GM21390 (cell line): ENCODE results near the gene OAT.
"Not testable (repeated sequence)": the region's sequence is repeated elsewhere in the genome, so short reads cannot be mapped to it uniquely, and the experiment has no call there.

Source experiments
- ATAC-seq: cut with Tn5 transposase; IDR thresholded peaks from one replicate; pipeline ENCODE4 v1.9.1; 2021; ENCODE audit not compliant: unreplicated experiment

OAT gene

DNA sequence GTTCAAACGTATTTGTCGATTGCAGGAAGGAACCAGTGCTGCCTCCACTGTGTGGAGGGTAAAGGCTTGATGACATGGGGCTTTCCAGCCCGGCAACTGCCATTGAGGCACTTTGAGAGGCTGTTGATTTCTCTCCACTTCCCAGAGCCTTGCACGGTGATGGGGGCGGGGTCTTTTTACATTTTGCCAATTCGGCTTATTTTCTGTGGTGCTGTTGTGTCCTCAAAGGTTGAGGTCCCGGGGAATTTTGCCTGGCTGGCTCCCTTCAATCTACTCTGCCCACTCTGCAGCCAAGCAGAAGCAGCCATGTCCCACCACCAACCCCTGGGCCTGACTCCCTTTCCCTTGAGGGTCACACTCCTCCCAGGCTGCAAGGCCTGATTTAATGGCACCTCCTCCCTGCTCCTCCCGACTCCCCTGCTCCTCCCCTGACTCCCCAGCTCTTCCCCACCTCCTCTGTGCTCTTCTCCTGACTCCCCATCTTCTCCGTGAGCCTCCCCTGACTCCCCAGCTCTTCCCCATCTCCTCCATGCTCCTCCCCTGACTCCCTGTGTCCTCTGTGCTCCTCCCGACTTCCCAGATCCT lies 39.0 kb downstream of the OAT start:
- no peak for ATAC-seq

GRCh38 chr10:124378881-124379471 lies 39.7 kb downstream of the OAT start:
- no peak for ATAC-seq

DNA sequence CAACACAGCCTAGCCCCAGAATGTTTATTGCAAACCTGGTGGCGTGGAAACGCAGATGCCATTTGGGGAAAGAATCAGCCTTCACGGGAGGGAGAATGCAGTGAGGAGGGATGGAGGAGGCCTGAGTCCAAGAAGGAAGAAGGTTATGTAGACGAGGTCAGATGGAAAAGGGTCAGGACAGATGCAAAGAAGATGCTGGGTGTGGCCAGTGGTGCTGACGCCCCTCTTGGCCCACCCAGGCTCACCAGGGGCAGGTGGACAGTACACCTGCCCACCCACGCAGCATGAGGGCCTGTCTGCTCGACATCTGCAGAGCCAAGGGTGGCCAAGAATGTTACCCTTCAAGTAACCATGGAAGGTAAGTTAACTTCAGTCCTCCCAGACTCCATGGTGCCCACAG lies 40.5 kb downstream of the OAT start:
- no peak for ATAC-seq

DNA sequence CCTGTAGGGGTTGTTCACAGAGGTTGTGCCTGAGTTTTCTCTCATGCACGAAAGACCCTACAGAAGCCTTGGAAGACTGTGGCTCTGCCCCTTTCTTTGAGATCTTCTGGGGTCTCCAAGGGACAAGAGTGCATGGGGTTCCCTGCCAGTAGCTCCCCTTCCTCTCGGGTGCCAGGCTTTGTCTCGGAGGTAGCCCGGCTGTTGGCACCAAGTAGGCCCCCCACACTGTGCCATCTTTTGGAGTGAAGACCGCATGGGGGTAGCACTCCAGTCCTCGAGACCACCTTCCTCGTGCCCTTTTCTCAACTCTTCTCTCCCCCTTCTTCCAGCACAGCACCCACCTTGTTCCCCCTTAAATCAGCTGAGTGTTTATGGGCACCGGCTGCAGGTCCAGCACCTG lies 41.6 kb downstream of the OAT start:
- ATAC-seq: no peak

- no peak for ATAC-seq
Observed at GRCh38 chr10:124376411-124376810, 42.3 kb downstream of the OAT start.

DNA sequence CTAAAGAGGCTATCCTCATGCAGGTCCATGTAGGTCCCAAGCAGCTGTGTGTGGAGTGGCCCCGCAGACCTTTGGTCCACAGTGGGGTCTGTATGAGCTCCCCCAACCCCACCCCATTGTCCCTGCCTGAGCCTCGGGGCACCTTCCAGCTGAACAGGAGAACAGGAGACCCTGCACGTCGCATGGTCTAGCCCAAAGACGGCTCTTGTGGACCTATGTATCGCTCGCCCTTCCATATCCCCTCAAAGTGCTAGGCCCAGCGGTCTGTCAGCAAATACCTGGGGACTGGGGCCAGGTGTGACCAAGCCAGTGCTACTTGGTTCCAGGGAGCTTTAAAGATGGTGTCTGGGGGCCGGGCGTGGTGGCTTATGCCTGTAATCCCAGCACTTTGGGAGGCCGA lies 43.0 kb downstream of the OAT start:
- ATAC-seq: no peak

- ATAC-seq: no peak
Observed at GRCh38 chr10:124375353-124375614, 43.4 kb downstream of the OAT start.

DNA sequence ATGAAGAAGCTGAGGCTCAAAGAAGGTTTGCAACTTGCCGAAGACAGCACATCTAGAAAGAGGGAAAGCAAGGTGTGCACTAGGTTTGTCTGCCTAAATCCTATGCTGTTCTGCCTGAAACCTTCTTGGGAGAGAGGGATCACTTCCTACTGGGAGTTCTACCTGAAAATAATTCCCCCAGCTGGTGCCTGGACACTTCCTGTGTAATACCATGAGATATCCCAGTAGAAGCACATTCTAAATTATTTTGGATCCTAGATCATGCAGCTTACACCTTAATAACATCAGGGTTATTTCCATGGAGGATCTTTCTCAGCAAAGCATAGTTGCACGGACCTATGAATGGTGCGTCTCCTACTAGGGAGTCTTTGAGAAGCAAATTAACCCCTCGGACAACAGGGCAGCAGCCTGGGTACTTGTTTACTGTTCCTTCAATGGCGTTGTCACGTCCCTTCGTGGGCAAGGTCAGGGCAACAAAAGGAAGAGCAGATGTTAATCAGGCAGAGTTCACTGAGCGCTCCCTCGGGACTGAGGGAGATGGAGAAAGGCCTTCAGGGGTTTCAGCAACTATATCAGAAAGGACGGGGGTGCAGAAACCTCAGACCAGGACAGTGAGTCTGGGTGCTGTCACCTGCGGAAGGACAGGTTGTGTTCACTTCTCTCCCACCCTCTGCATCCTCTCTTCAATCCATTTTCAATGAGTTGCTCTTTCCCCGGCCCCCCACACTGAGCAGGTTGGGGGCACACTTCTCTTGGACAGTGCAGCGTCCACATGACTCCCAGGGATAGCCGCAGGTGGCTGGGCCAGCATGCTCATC lies 44.0 kb downstream of the OAT start:
- ATAC-seq: no peak

DNA sequence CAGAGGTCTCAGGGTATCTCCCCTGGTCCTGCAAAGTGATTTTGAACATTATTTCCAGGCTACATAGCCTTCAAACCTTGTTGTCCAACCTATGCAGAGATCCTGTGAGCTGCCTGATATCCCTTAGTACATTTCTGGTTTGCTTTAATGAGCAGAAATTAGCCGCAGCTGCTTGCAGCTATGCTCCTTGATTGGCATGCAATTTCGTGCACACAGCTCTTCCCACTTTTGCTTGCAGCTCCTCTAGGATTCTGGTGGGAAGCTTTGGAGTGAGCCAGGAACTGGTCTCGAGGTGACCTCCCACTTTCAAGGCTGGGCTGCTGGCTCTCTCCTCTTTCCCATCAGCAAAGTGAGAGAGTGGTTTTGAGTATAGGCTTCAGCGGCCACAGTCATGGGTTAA lies 45.8 kb downstream of the OAT start:
- ATAC-seq: no peak

GRCh38 chr10:124370426-124370825 lies 48.3 kb downstream of the OAT start:
- no peak for ATAC-seq

DNA sequence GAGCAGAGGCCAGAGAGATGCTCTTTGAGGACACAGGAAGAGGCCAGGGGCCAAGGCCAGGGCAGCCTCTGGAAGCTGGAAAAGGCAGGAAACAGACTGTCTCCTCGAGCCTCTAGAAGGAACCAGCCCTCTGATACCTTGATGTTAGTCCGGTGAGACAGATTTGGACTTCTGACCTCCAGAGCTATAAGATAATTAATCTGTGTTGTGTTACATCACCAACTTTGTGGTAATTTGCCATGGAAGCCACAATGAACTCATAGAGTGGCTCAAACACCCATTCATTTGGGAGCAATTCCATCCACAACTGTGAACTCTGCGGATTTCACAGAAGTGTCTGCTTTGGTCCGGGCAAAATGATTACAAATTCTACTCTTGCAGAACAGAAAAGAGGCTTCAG lies 48.7 kb downstream of the OAT start:
- no peak for ATAC-seq

DNA sequence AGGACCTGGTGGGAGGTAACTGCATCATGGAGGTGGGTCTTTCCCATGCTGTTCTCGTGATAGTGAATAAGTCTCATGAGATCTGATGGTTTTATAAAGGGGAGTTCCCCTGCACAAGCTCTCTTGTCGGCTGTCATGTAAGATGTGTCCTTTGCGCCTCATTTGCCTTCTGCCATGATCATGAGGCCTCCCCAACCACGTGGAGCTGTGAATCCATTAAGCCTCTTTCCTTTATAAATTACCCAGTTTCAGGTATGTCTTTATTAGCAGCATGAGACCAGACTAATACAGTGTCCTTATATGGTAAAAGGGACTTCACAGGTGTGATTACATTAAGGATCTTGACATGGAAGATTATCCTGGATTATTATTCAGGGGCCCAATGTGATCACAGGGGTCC lies 49.2 kb downstream of the OAT start:
- not testable (repeated sequence) for ATAC-seq

- no peak for ATAC-seq
Observed at GRCh38 chr10:124369066-124369465, 49.7 kb downstream of the OAT start.

GRCh38 chr10:124367936-124368335 lies 50.8 kb downstream of the OAT start:
- no peak for ATAC-seq

DNA sequence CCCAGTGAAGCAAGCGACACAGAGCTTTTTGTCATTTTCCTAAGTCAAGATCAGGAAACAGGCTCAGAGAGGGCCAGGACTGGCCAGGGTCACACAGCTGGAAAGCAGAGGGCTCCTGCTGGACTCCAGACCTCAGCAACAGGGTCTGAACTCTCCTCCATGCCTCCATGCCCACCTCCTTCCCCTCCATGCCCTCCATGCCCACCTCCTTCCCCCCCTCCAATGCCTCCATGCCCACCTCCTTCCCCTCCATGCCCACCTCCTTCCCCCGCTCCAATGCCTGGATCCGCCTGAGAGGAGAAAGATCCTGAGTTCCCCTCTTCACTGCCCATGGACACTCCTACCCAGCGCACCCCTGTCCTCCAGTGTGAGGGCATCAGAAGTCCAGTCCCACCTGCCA lies 51.3 kb downstream of the OAT start:
- ATAC-seq: no peak

DNA sequence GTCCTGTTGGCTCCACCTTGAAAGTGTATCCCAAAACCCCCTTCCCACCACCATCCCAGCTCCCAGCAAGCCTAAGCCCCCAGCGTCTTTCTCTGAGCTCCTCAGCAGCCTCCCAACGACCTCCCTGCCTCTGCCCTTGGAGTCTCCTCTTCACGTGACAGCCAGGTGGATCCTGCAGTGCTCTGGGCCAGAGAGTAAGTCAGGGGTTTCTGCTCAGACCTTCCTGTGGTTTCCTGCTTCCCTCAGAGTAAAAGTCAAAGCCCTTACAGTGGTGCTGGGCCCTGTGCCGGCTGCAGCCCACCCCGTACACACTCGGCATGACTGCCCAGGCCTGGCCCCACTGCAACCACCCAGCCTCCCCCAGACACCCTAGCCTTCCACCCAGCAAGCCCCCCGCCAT lies 51.9 kb downstream of the OAT start:
- ATAC-seq: no peak

- ATAC-seq: no peak
Observed at GRCh38 chr10:124366343-124366742, 52.4 kb downstream of the OAT start.

DNA sequence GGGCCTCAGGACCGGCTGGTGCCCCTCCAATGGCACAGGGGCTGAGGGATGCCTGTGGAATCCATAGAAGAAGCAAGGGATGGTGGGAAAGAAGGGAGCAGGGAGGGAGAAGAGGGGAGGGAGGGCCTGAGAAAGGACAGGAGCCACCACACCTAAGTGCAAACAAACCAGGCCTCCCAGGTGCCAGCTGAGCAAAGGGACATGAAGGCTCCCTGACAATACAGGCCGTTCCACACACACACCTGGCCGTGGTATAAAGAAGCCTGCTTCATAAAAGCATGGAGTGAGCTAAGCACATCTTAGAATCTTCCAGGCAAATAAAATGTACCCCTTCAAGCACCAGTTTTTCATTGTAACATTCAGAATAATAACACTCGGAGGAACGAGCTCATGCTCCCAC lies 54.0 kb downstream of the OAT start:
- ATAC-seq: no peak

DNA sequence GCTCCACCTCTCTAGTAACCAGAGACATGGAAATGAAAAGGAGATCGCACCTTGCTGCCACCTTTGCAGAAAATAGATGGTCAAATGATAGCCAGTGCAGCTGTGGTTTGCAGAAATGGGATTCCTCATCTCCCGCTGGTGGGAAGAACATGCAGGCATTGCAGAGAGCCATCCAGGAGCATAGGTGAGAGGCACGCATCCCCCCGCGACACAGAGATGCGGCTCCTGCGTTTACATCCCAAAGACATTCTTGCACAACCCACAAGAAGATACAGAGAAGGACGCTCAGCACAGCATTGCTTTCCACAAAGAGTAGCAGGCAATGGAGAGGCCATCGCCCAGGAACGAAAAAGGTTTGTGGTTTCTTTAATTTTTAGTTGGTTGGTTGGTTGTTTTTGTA lies 56.2 kb downstream of the OAT start:
- no peak for ATAC-seq

GRCh38 chr10:124359336-124359832 lies 59.3 kb downstream of the OAT start:
- no peak for ATAC-seq

DNA sequence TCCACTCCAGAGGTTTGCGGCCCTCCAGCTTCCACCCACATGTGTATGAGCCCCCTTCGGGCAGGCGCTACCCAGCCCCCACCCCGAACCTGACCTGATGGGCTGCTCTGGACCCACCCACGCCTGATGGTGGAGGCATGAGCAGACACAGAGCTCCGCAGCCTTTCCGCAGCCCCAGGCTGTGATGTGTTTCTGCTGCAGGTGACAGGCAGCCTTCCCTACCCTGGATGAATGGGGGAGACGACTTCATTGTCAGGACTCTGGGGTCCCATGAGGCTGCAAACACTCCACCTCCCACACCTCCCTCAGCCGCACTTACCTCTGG lies 61.2 kb downstream of the OAT start:
- ATAC-seq: no peak

DNA sequence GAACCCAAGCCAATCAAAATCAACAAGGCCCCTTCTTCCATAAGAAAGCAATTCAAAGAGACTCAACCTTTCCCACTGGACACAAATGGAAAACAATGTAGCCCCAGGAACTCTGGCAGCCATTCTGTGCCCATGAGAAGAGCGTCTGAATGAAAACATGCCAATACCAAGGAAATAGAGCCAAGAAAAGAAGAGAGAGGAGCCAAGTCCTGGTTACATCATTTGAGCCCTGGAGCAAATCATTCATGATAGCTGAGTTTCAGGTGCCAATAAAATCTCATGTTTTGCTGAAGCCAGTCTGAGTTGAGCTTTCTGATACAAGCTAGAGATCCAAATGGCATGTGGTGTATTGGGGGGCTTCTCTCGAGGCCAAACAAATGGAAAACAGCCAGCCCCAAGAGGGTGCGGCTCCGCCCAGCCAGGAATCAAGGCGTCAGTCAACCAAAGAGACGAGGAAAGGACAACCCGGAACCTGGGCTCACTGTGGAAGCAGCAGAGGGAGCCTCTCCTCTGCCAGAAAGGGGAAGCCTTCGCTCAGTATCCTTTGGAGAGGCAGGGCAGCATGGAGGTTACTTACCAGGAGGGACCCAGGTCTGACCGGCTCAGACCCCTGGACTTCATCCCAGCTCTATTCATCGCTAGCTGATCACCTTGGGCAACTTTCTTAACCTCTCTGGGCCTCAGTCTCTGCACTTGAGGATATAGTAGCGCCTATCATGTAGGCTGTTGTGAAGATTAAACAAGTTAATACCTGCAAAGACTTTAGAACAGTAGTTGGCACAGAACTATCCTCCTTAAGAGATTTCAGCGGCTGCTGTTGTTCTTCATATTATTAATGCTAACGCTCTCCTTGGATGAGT lies 61.8 kb downstream of the OAT start:
- ATAC-seq: no peak
